Measurements from ENCODE around the gene MICU1. TPM values are rescaled to one million over a fixed set of nuclear protein-coding genes. Genes with fewer than 3 reads are reported as not detected.

The MICU1 gene
- total RNA-seq, 2 donors from 2014 or later: 41.0 to 44.8 TPM

GRCh38 chr10:72517244-72517643 is 108.6 kb downstream of the MICU1 start:
- ATAC-seq (no peak), DNase-seq (no peak)
- intact Hi-C loops (cut with DNase I): no loop called here

GRCh38 chr10:72515455-72515854 is 110.4 kb downstream of the MICU1 start:
- no peak for DNase-seq
- no peak for ATAC-seq
- intact Hi-C loops (cut with DNase I): no loop called here

GRCh38 chr10:72513910-72514309 is 112.0 kb downstream of the MICU1 start:
- ATAC-seq: no peak
- intact Hi-C loops (cut with DNase I): no loop called here
- DNase-seq: no peak

- DNase-seq (no peak), ATAC-seq (no peak)
- intact Hi-C loops (cut with DNase I): no loop called here
Measured at GRCh38 chr10:72511459-72511858, 114.4 kb downstream of the MICU1 start.

GRCh38 chr10:72509941-72510340 is 115.9 kb downstream of the MICU1 start:
- intact Hi-C loops (cut with DNase I): no loop called here
- ATAC-seq (no peak), DNase-seq (no peak)

- DNase-seq: no peak
- intact Hi-C loops (cut with DNase I): no loop called here
- no peak for ATAC-seq
Measured at GRCh38 chr10:72509206-72509799, 116.6 kb downstream of the MICU1 start.

GRCh38 chr10:72508033-72508432 is 117.8 kb downstream of the MICU1 start:
- ATAC-seq: no peak
- intact Hi-C loops (cut with DNase I): no loop called here
- no peak for DNase-seq

- ATAC-seq (no peak), DNase-seq (no peak)
- intact Hi-C loops (cut with DNase I): no loop called here
Measured at GRCh38 chr10:72506474-72506873, 119.4 kb downstream of the MICU1 start.

- no peak for DNase-seq
- intact Hi-C loops (cut with DNase I): no loop called here
Measured at GRCh38 chr10:72505435-72505834, 120.4 kb downstream of the MICU1 start.

GRCh38 chr10:72503694-72504438 is 122.0 kb downstream of the MICU1 start:
- no peak for ATAC-seq
- intact Hi-C loops (cut with DNase I): no loop called here
- DNase-seq: no peak

More at GRCh38 chr10:72505435-72505834, 120.4 kb downstream of the MICU1 start:
- no peak for ATAC-seq

- intact Hi-C loops (cut with DNase I): no loop called here
- DNase-seq (no peak), ATAC-seq (peak; percentile 63 to 90)
Measured at GRCh38 chr10:72503241-72503640, 122.6 kb downstream of the MICU1 start.

- no peak for DNase-seq
- intact Hi-C loops (cut with DNase I): no loop called here
- no peak for ATAC-seq
Measured at GRCh38 chr10:72502581-72502980, 123.3 kb downstream of the MICU1 start.

GRCh38 chr10:72499701-72500100 is 126.2 kb downstream of the MICU1 start:
- DNase-seq: no peak
- intact Hi-C loops (cut with DNase I): no loop called here
- no peak for ATAC-seq

- DNase-seq (no peak), ATAC-seq (no peak)
- intact Hi-C loops (cut with DNase I): no loop called here
Measured at GRCh38 chr10:72490951-72491350, 134.9 kb downstream of the MICU1 start.

- ATAC-seq (no peak), DNase-seq (no peak)
- intact Hi-C loops (cut with DNase I): no loop called here
Measured at GRCh38 chr10:72487521-72487920, 138.4 kb downstream of the MICU1 start.

- no peak for ATAC-seq
- DNase-seq: no peak
- intact Hi-C loops (cut with DNase I): no loop called here
Measured at GRCh38 chr10:72487116-72487515, 138.8 kb downstream of the MICU1 start.

- intact Hi-C loops (cut with DNase I): no loop called here
- ATAC-seq (no peak), DNase-seq (no peak)
Measured at GRCh38 chr10:72485701-72486100, 140.2 kb downstream of the MICU1 start.

GRCh38 chr10:72484521-72484920 is 141.4 kb downstream of the MICU1 start:
- no peak for ATAC-seq
- DNase-seq: no peak
- intact Hi-C loops (cut with DNase I): no loop called here

- ATAC-seq: peak in 1 of 2 donors; percentile 12
- intact Hi-C loops (cut with DNase I): no loop called here
- DNase-seq: no peak
Measured at GRCh38 chr10:72483471-72483870, 142.4 kb downstream of the MICU1 start.

GRCh38 chr10:72480861-72481260 is 145.0 kb downstream of the MICU1 start:
- intact Hi-C loops (cut with DNase I): no loop called here
- no peak for DNase-seq

GRCh38 chr10:72477463-72477862 is 148.4 kb downstream of the MICU1 start:
- intact Hi-C loops (cut with DNase I): no loop called here
- DNase-seq (no peak), ATAC-seq (no peak)

More at GRCh38 chr10:72480861-72481260, 145.0 kb downstream of the MICU1 start:
- ATAC-seq: no peak
